H9 (cell line): ENCODE results near the gene GNPTAB. TPM values are rescaled to one million over a fixed set of nuclear protein-coding genes. Genes with fewer than 3 reads are reported as not detected.

Experiments used
- DNase-seq: peaks from one replicate; pipeline ENCODE4 v3.0.0-alpha.2; 2017
- H2AFZ ChIP-seq: one replicate; pipeline ENCODE4 v1.6.1; 2013; ENCODE audit warnings: mild to moderate bottlenecking, low read length, control low read depth, moderate library complexity
- H2AK5ac ChIP-seq: 2 replicates; pipeline ENCODE4 v1.6.1; 2013; ENCODE audit warnings: low read length, control low read depth, mixed read lengths; ENCODE audit not compliant: insufficient read length
- H2BK120ac ChIP-seq: one replicate; pipeline ENCODE4 v1.6.1; 2013; ENCODE audit warnings: low read depth, mild to moderate bottlenecking, low read length, control low read depth, inconsistent platforms; ENCODE audit not compliant: poor library complexity, severe bottlenecking
- H2BK12ac ChIP-seq: 2 replicates; pipeline ENCODE4 v1.6.1; 2013; ENCODE audit warnings: low read length, control low read depth, mixed read lengths, low read depth; ENCODE audit not compliant: insufficient read length
- H2BK15ac ChIP-seq: 2 replicates; pipeline ENCODE4 v1.6.1; 2013; ENCODE audit warnings: low read depth, low read length, control low read depth
- H2BK20ac ChIP-seq: one replicate; pipeline ENCODE4 v1.6.1; 2013; ENCODE audit warnings: low read depth, mild to moderate bottlenecking, low read length, control low read depth, inconsistent platforms; ENCODE audit not compliant: poor library complexity, severe bottlenecking
- H2BK5ac ChIP-seq: 2 replicates; pipeline ENCODE4 v1.6.1; 2013; ENCODE audit warnings: low read length, control low read depth, mixed read lengths; ENCODE audit not compliant: insufficient read length
- H3K14ac ChIP-seq: 2 replicates; pipeline ENCODE4 v1.6.1; 2013; ENCODE audit warnings: low read length, control low read depth; ENCODE audit not compliant: insufficient read depth
- H3K18ac ChIP-seq: 2 replicates; pipeline ENCODE4 v1.6.1; 2013; ENCODE audit warnings: low read depth, mild to moderate bottlenecking, mixed read lengths, low read length, control low read depth; ENCODE audit not compliant: insufficient read length
- H3K23ac ChIP-seq: 2 replicates; pipeline ENCODE4 v1.6.1; 2013; ENCODE audit warnings: low read length, control low read depth, mixed read lengths, low read depth; ENCODE audit not compliant: insufficient read length
- H3K23me2 ChIP-seq: 2 replicates; pipeline ENCODE4 v1.6.1; 2013; ENCODE audit warnings: low read depth, mild to moderate bottlenecking, mixed read lengths, low read length, control low read depth; ENCODE audit not compliant: insufficient read length, poor library complexity, severe bottlenecking
- H3K27ac ChIP-seq: 2 replicates; pipeline ENCODE4 v1.5.1; 2013; ENCODE audit warnings: low read length, control low read depth, mixed read lengths, low read depth; ENCODE audit not compliant: insufficient read length
- H3K27me3 ChIP-seq: 2 replicates; pipeline ENCODE4 v1.6.1; 2013; ENCODE audit warnings: low read length, control low read depth, inconsistent platforms; ENCODE audit not compliant: insufficient read depth
- H3K4ac ChIP-seq: 2 replicates; pipeline ENCODE4 v1.6.1; 2013; ENCODE audit warnings: low read depth, mild to moderate bottlenecking, control low read depth, inconsistent platforms, low read length, moderate library complexity
- H3K4me1 ChIP-seq: 2 replicates; pipeline ENCODE4 v1.6.1; 2013; ENCODE audit warnings: low read length, control low read depth, inconsistent platforms; ENCODE audit not compliant: insufficient read depth
- H3K4me2 ChIP-seq: 2 replicates; pipeline ENCODE4 v1.6.1; 2013; ENCODE audit warnings: low read length, control low read depth, mixed read lengths; ENCODE audit not compliant: insufficient read length, insufficient read depth
- H3K56ac ChIP-seq: 2 replicates; pipeline ENCODE4 v1.6.1; 2013; ENCODE audit warnings: low read depth, mild to moderate bottlenecking, mixed read lengths, low read length, control low read depth; ENCODE audit not compliant: insufficient read length
- H3K79me1 ChIP-seq: 2 replicates; pipeline ENCODE4 v1.6.1; 2013; ENCODE audit warnings: low read depth, mild to moderate bottlenecking, moderate library complexity, low read length, control low read depth, inconsistent platforms; ENCODE audit not compliant: insufficient read depth, poor library complexity, severe bottlenecking
- H3K79me2 ChIP-seq: 2 replicates; pipeline ENCODE4 v1.6.1; 2013; ENCODE audit warnings: low read length, control low read depth, inconsistent platforms; ENCODE audit not compliant: insufficient read depth
- H3K9ac ChIP-seq: 2 replicates; pipeline ENCODE4 v1.6.1; 2013; ENCODE audit warnings: low read length, control low read depth, mixed read lengths; ENCODE audit not compliant: insufficient read length; ENCODE audit errors: extremely low read depth
- H3K9me3 ChIP-seq: one replicate; pipeline ENCODE4 v1.6.1; 2013; ENCODE audit warnings: low read depth, low read length, inconsistent platforms; ENCODE audit not compliant: control insufficient read depth
- H3T11ph ChIP-seq: one replicate; pipeline ENCODE4 v1.6.1; 2013; ENCODE audit warnings: mild to moderate bottlenecking, low read length, control low read depth, inconsistent platforms
- H4K20me1 ChIP-seq: one replicate; pipeline ENCODE4 v1.6.1; 2013; ENCODE audit not compliant: control insufficient read depth, insufficient read length, insufficient read depth
- H4K5ac ChIP-seq: 2 replicates; pipeline ENCODE4 v1.6.1; 2013; ENCODE audit warnings: low read depth, mild to moderate bottlenecking, mixed read lengths, low read length, control low read depth; ENCODE audit not compliant: insufficient read length
- H4K8ac ChIP-seq: replicated peaks from 2 replicates; pipeline ENCODE4 v1.6.1; 2013; ENCODE audit warnings: low read length, control low read depth, mixed read lengths, low read depth; ENCODE audit not compliant: insufficient read length
- H4K91ac ChIP-seq: 2 replicates; pipeline ENCODE4 v1.6.1; 2013; ENCODE audit warnings: low read depth, mild to moderate bottlenecking, moderate library complexity, mixed read lengths, low read length, control low read depth; ENCODE audit not compliant: insufficient read length
- H3K27ac Mint-ChIP-seq, 3 experiments: 2 replicates in 2 of 3; 3 replicates in 1 of 3; pipeline ENCODE4 v1.8.0; 2020 to 2021; ENCODE audit warnings: mixed read lengths in 3 of 3, mild to moderate bottlenecking in 1 of 3, moderate library complexity in 1 of 3
- H3K27me3 Mint-ChIP-seq: 2 replicates; pipeline ENCODE4 v1.8.0; 2021; ENCODE audit warnings: low read depth, mild to moderate bottlenecking, moderate library complexity, mixed read lengths
- H3K36me3 Mint-ChIP-seq, 3 experiments: 2 replicates in 2 of 3; 3 replicates in 1 of 3; pipeline ENCODE4 v1.8.0; 2020 to 2021; ENCODE audit warnings: low read depth in 3 of 3, mixed read lengths in 3 of 3; ENCODE audit not compliant: insufficient read depth in 1 of 3
- H3K4me1 Mint-ChIP-seq, 2 experiments: 2 replicates each; pipeline ENCODE4 v1.8.0; 2020; ENCODE audit warnings: mixed read lengths in 2 of 2
- H3K4me3 Mint-ChIP-seq, 2 experiments: 2 replicates in 1 of 2; 3 replicates in 1 of 2; pipeline ENCODE4 v1.8.0; 2020 to 2021; ENCODE audit warnings: mild to moderate bottlenecking in 2 of 2, mixed read lengths in 2 of 2, moderate library complexity in 1 of 2
- H3K9me3 Mint-ChIP-seq, 2 experiments: 2 replicates in 1 of 2; 3 replicates in 1 of 2; pipeline ENCODE4 v1.8.0; 2020; ENCODE audit warnings: mild to moderate bottlenecking in 2 of 2, mixed read lengths in 2 of 2, moderate library complexity in 1 of 2
- WGBS: extraction: QIAGEN DNeasy Blood & Tissue Kit; methylation state at CpG from one replicate; pipeline ENCODE4 v1.1.7; 2013; ENCODE audit warnings: missing lambda C conversion rate, low lambda C conversion rate, mixed read lengths; ENCODE audit not compliant: insufficient read length; ENCODE audit errors: extremely low coverage; 5-methylcytosine and 5-hydroxymethylcytosine counted together
- total RNA-seq: library from RNA; stranded (reverse); gene quantifications from 2 replicates; pipeline ENCODE4 v1.2.1, GENCODE V29; 2021
- TF ChIP-seq, protein P1 (sequence below): fragments of 200-600 bp; sonication (generic); conservative IDR thresholded peaks from 3 replicates; pipeline ENCODE4 v1.8.0; 2021; ENCODE audit warnings: antibody characterized with exemption, mild to moderate bottlenecking

GNPTAB gene
- total RNA-seq, 1 experiment from 2014 or later = 44.3 TPM

- Histone ChIP-seq H2BK12ac (no peak overlapping the region), H4K91ac (no peak overlapping the region), H3K79me2 (no peaks in the 10 kb centered on the region), H2BK5ac (no peak overlapping the region), H3K23me2 (no peaks in the 10 kb centered on the region), H3K9me3 (no peaks in the 10 kb centered on the region), H3K4ac (no peak overlapping the region), H2BK120ac (no peak overlapping the region), H2BK20ac (no peak overlapping the region), H3T11ph (no peak overlapping the region), H4K20me1 (no peaks in the 10 kb centered on the region), H2AK5ac (no peak overlapping the region), H3K9ac (no peak overlapping the region), H2AFZ (no peak overlapping the region), H3K27ac (no peak overlapping the region), H3K27me3 (no peaks in the 10 kb centered on the region), H3K79me1 (no peaks in the 10 kb centered on the region), H3K23ac (no peak overlapping the region), H4K8ac (no peak overlapping the region), H3K56ac (no peak overlapping the region), H2BK15ac (no peak overlapping the region), H3K14ac (no peak overlapping the region), H3K4me2 (no peak overlapping the region), H3K18ac (no peak overlapping the region), H4K5ac (no peak overlapping the region), H3K4me1 (no peaks in the 10 kb centered on the region)
- Mint-ChIP-seq H3K27ac (no peak overlapping the region), H3K4me1 (peaks cover 10 to 11% of the 10 kb centered on the region in 2 experiments), H3K4me3 (no peak overlapping the region), H3K36me3 (peaks cover 0 to 40% (median 40%) of the 10 kb centered on the region in 3 experiments; a peak in 5 of 7 replicates), H3K27me3 (no peaks in the 10 kb centered on the region), H3K9me3 (no peaks in the 10 kb centered on the region)
- TF ChIP-seq, protein P1, sequence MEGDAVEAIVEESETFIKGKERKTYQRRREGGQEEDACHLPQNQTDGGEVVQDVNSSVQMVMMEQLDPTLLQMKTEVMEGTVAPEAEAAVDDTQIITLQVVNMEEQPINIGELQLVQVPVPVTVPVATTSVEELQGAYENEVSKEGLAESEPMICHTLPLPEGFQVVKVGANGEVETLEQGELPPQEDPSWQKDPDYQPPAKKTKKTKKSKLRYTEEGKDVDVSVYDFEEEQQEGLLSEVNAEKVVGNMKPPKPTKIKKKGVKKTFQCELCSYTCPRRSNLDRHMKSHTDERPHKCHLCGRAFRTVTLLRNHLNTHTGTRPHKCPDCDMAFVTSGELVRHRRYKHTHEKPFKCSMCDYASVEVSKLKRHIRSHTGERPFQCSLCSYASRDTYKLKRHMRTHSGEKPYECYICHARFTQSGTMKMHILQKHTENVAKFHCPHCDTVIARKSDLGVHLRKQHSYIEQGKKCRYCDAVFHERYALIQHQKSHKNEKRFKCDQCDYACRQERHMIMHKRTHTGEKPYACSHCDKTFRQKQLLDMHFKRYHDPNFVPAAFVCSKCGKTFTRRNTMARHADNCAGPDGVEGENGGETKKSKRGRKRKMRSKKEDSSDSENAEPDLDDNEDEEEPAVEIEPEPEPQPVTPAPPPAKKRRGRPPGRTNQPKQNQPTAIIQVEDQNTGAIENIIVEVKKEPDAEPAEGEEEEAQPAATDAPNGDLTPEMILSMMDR = no peak
- WGBS = no CpG with 5 or more reads among the region's 1 CpG
- DNase-seq = no peak
Observed at GRCh38 chr12:101746196-101746595, 84.6 kb downstream of the GNPTAB start.
